Kasumi-1 (cell line): ENCODE results near the gene LYZL6.
A peak's percentile ranks its signal among the peaks of the same experiment; 100 is the strongest.

Experiments
- DNase-seq, 2 experiments: peaks; one replicate each; lab custom pipeline; 2025; lab: John Stamatoyannopoulos, UW

LYZL6 gene, protein sequence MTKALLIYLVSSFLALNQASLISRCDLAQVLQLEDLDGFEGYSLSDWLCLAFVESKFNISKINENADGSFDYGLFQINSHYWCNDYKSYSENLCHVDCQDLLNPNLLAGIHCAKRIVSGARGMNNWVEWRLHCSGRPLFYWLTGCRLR

DNA sequence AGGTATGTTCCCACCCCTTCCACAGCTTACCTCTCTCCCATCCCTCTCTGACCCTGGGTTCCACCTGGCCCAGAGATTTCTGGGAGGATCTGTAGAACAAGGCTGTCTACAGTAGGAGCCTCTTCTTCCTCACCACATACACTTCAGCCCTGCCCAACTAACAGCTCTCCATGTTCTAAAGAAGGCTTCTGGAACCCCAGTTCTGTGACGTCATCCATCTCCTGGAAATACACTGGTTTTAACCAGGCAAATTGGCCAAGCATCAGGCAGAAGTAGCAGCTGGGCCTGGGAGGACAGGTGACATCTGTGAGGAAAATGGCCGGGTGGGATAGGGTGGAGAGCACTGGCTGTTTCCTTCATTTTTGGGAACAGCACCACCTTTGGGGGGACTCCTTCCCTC lies at the start of gene LYZL6:
Gene LYZL6 (minus strand): TSS at position 177 of the 400 bp plus-strand sequence. CDS start 4,357 bp downstream, outside the sequence.
- DNase-seq = no peak

DNA sequence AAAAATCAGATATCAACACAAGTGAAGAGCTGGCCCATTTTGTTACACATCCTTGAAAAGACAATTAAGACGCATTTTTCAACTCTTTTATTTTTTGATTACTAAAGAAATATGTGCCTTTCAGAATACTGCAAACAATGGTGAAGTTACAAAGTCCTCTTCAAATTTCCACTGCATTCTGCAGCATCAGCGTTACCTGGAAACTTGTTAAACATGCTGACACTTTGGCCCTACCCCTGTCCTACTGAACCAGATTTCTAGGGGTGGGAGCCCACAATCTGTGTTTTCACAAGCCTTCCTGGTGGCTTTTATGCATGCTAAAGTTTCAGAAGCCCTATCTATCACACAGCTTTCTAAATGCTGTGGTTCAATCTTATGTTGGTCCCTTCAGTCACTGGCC lies 47.6 kb upstream of the LYZL6 start:
- DNase-seq = no peak

DNA sequence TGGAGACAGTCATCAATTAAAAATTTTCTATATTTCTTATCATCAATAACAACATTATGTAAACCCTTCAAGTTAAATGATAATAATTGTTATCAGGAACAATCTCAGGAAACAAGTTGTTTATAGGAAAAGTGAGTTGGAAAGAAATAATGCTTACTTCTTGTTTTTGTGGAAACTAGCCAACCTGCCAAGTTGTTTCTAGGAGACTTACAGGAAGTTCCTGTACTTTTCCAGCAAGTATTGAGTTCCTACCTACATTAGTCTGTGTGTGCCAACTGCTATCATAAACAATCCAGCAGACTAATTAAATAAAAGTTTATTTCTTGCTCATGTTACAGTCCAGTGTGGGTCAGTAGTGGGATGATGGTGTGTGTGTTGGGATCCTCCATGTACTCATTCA lies 44.7 kb upstream of the LYZL6 start:
- DNase-seq = no peak

DNA sequence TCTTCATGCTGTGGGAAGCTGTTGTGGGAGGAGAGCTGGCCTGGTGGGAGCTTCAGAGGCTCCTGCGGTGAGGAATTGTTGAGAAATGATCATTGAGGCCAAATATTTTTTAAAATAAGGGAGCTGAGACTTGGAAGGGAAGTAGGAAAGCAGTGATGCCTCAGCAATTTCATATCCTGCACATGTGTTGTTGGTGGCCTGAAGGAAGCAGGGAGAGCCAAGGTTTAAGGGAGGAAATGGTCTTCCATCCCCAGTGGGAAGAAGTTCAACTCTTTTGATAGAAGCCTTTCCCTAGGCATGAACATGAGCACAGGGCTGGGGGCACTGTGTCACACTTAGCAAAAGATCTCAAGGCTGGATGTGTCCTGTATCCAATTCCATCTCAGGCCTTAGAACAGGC lies 43.1 kb upstream of the LYZL6 start, which contains the start of gene CCL14:
Gene CCL14 (minus strand): TSS at position 87 of the 400 bp plus-strand sequence. CDS start 80 bp downstream, at position 7.
- DNase-seq = no peak

DNA sequence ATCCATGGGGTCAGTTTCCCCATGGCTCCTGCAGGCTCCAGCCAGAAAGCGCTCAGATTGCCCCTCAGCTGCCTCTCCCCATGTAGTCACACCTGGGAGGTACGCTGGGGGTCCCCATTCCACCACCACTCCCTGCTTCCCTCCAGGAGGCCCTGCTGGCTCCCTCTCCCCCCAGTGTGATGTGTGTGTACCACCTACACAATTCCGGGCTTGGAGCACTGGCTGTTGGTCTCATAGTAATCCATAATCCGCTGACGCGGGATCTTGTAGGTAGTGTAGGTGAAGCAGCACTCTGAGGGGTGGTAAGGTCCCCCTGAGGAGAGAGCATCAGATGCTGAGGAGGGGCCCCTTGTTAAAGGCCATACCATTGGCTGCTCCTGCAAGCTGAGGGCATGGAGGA lies 40.6 kb upstream of the LYZL6 start:
- DNase-seq = no peak

DNA sequence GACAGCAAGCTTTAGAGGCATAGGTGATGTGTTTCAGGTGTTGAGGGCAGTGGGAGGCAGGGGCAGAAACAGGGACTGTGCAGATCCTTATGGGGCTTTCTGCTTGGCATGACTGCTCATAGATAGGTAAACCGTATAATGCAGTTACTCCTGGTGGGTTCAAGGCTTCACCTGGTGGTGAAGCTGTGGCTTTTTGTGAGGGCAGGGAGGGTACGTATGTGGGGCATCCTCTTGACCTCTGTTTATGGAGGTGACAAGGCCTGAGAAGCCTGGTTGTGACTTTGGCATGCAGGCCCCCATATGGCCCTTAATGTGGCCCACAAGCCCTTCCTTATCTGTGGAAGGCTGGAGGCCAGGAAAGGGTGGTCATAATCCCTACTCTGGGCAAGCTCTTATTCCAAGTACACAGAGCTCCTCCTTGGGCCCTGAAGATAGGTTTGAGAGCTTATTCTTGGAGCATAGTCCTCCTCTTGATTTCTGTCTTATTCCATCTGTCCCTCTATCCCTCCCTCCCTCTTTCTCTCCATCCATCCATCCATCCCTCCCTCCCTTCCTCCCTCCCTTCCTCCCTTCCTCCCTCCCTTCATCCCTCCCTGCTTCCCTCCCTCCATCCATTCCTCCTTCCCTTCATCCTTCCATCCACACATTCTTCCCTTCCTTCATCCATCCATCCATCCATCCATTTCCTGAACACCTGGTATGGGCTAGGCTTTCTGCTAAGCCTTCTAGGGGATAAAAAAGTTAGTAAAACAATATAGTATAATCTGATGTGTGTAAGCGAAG lies 39.1 kb upstream of the LYZL6 start:
- no peak for DNase-seq

DNA sequence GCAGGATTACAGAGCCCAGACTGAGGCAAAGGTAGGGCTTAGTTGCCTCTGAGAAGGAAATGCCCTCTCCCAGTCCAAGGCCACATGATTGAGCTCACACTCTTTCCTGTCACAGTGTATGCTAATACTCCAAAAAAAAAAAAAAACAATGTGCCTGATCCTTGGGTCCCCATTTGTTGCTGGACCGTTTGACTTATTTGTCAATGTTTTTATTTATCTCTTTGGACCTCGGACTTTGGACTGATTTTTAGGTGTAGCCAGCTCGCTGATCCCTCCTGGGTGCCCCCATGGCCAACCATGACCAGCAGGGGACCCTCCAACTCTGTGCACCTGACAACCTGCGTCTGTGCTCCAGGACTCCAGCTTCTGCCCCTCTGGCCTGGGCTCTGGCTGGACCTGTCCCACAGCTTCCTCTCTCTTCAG lies 38.4 kb upstream of the LYZL6 start:
- DNase-seq = no peak

DNA sequence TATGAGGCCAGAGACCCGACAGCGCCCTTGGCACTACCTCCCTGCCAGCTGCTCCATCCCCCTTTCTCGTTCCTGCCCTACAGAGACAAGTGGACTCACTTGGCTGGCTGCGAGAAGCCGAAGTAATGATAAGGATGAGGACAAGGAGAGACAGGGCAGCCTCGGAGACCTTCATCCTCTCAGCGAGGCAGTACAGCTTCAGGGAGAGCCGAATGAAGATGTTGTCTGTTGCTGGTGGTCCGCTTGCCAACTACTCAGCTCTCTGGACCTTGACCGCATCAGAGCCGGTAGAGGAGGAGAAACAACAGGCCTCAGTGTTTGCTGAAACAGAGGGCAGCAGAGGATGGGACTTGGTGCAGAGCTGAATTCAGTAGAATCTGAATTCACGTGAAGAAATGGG lies 37.7 kb upstream of the LYZL6 start, which contains the start of gene CCL16:
Gene CCL16 (minus strand): TSS at position 252 of the 400 bp plus-strand sequence. CDS start 77 bp downstream, at position 175.
- no peak for DNase-seq

DNA sequence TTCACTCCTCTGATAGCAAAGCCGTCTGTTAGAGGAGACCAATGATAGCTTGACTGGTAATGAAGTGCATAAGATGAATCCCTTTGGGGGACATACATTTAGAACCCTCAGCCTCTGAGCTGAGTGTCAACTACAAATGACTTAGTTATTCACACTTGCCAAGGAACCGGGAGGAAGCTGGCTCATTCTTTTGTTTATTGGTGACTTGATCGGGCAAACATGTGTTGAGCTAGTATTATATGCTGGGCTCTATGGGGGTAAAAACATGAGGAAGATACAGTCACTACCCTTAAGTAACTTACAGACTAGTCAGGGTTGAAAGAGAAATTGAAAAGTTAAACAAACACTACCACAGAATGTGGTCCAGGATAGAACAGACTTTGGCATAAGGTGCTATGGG lies 34.8 kb upstream of the LYZL6 start:
- DNase-seq = no peak

DNA sequence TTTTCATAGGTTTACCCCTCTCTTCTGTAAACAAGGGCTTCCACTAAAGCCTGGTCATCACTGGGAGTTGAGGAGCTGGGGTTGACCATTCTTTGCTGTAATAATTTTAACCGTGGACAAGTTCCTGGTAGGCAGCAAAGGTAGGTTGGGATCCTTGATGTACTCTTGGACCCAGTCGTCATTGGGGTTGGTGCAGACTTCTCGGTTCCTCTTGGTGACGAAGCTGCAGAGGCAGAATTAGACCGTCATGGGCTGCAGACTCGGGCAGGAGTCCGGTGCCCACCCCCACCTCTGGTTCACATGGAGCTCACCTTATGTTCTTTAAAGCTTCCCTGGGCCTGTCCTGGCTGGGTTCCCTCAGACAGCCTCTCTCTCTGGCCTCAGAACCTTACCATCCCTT lies 34.0 kb upstream of the LYZL6 start:
- no peak for DNase-seq

DNA sequence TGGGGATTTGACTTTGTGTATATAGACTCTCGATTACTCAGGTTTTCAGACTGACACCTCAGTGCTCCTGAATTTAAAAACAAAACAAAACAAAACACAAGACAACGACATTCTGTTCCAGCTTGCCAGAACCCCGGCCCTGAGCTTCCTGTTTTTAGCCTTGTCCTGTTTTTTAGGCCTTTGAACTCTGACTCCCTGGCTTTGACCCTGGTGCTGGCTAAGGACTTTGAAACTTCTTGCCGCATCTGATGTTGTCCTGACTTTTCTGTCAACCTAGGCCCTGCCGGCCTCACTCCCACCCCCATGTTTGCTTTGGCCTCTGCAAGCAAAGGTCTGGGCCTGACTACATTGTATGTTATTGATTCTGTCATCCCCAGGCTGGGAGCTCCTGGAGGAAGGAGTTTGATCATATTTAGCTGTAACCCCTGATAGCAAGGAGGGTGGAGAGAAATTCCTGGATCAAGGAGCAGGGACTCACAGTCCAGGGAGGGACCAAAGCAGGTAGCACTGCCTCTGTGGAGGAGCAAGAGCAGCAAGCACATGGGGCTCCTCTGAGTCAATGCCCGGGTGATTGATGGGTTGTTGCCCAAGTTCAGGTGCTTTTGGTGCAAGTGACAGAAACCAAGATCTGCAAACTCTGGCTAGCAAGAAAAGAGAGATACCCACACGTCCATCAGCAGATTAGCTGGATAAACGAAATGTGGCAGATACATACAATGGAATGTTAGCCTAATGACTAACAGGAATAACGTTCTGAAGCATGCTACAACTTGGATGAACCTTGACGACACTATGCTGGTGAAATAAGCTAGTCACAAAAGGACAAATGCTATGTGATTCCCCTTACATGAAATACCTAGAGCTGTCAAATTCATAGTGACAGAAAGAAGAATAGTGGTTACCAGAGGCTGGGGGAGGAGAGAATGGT lies 30.1 kb upstream of the LYZL6 start:
- DNase-seq = no peak

DNA sequence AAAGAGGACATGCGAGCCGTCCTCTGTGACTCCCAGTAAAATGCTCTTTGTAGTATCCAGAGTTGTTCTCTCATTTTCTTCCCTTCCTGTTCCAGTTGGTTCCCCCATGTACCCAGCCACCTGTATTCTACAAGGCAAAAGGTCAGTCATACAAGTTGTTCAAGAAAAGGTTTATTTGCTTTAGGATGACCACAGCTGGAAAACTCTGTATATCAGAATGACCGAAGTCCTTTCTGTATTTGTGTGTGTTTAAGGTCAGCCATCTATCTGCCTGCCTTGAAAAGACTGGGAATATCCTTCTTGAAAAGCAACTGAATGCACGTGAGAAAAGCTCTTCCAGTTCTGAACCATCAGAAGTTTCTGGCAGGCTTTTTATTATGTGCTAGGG lies 29.4 kb upstream of the LYZL6 start:
- no peak for DNase-seq

DNA sequence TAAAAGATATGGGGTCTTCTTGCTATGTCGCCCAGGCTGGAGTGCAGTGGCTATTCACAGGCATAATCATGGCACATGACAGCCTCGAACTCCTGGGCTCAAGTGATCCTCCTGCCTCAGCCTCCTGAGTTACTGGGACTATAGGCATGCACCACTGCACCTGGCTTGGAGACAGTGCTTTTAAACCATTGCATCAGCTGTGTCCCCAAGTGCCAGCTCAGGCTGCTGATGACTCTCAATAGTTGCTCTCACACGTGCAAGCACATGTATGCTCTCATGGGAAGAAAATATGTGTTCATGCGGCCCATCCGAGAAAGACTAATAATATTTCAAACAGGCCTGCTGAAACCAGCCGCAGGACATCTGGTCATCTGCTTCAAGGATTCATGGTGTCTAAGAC lies 29.0 kb upstream of the LYZL6 start:
- no peak for DNase-seq

DNA sequence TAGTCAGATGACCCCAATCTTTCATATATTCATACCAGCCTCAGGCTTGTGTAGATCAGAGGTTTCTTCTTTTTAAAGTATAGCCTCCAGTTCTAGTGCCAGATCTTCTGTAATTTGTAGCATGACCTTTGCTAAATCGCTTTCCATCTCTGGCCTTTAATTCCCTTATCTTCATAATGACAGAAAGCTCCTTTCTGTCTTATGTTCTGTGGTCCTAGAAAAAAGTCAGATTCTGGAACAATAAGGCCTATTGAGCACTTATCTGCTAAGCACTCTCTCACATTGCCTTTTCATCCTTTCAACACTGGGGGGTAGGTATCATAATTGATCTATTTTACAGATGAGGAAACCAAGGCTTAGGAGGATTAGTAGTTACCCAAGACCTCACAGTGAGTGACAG lies 28.6 kb upstream of the LYZL6 start:
- no peak for DNase-seq

DNA sequence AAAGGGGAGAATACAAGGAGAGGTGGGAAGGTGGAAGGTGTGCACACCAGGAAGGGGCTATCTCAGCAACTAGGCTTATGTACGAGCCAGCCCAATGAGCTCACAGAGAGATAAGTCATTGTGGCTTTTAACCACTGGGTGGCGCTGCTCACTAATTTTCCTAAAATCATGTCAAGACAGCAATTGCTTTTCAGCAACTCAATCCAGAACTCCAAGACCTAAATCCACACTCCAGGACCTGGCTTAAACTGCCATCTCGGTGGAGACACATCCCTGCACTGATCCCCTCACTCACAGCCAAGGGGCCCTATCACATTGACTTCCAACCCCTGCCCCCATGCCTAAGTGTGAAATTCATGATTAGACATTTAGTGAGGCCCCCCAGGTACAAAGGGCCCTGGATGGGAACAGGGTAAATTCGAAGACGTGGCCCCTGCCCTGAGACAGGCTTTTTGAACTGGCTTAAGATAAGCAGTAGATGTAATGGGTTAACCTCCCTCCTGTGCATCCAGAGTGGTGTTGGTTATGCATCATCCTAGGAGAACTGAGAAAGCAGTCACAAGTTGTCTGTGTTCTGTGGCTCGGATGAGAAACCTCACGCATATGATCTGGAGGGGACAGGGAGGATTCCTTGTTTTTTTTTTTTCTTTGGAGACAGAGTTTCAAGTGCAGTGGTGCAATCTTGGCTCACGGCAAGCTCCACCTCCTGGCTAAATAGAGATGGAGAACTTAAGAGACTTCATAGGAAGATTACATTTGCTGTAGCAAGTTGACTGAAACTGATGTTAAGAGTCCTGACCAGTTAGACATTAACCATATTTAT lies 26.3 kb upstream of the LYZL6 start:
- peak; percentile 72 to 74 for DNase-seq

DNA sequence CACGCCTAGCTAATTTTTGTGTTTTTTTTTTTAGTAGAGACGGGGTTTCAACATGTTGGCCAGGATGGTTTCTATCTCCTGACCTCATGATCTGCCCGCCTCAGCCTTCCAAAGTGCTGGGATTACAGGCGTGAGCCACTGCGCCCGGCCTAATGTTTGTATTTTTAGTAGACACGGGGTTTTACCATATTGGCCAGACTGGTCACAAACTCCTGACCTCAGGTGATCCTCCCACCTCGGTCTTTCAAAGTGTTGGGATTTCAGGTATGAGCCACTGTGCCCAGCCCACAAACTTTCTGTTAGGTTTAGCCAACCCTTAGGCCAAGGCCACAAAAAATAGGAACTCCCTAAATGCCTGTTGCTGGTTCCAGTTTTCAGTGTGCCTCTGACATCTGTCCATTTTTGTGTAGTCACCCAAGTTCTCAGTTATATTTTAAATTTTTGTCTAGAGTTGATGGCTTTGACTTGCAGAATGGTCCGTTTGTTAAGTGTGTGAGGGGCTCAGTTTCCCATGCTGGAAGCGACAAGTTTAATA lies 25.1 kb upstream of the LYZL6 start:
- no peak for DNase-seq

DNA sequence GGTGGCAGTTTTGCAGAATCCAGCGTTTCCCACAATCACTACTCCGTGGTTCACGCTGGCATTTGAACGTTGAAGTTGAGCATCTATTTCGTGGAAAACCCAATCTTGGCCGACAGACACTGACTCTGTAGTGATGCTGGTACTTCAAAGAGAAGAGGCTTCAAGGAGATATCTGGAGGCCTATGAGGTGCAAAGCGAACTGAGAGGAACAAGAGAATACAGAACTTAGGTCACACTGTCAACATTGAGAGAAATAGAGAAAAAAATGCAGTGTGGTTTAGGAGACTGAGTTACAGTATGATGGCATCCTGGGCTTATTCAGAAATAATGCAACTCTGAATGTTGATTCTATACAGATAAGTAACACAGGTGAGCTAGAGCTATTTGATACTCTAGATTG lies 21.8 kb upstream of the LYZL6 start:
- DNase-seq = no peak

DNA sequence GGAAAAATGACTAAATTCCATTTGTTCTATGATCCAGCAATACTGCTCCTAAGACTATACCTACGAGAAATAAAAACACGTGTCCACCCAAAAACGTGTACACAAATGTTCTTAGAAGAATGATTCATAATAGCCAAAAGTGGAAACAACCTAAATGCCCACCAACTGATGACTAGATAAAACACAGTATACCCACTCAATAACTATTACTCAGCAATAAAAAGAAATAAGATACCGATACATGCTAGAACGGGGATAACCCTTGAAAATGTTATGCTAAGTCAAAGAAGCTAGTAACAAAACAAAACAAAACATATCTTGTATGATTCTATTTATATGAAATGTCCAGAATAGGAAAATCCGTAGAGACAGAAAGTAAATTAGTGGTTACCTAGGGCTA lies 20.1 kb upstream of the LYZL6 start:
- no peak for DNase-seq

DNA sequence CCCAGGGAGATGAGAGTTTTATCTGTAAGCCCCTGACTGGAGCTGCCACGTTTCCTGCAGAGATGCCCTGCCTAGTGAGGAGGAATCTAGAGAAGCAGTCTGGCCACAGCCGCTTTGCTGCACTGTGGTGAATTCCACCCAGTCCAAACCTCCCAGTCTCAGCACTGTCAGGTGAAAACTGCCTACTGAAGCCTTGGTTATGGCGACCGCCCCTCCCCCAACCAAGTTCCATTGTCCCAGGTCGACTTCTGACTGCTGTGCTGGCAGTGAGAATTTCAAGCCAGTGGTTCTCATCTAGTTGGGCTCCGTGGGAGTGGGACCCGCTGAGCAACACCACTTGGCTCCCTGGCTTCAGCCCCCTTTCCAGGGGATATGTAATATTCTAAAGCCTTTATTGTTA lies 10.2 kb upstream of the LYZL6 start:
- no peak for DNase-seq

DNA sequence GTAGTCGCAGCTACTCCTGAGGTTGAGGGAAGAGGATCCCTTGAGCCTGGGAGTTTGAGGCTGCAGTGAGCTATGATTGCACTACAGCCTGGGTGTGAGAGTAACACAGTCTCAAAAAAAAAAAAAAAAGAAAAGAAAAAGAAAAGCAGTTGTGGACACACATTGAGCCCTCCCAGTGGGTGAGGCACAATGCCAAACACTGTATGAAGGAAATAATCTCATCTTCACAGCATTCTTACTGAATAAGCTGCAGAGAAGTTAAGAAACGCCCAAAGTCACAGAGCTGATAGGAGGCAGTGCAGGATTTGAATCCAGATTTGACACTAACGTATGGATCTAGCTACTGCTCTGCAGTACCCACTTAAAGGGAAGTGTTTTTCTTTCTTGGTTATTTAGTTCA lies 5.9 kb upstream of the LYZL6 start:
- no peak for DNase-seq

DNA sequence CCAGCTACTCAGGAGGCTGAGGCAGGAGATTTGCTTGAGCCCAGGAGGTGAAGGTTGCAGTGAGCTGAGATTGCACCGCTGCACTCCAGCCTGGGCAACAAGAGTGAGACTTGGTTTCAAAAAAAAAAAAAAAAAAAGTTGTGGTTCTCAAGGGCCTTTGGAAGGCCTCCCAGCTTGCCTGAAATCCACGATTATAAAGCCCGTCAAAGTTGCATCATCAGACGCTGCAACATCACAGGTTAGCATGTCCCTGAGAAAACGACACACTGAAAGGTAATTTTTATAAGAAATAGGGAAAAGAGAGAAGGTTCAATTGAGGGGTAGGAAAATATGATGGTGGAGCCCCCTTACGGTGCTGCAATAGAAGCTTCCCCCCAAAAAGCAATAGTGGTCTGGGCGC lies 4.6 kb upstream of the LYZL6 start:
- no peak for DNase-seq
